ENCODE results near the gene CAT. TPM values are rescaled to one million over a fixed set of nuclear protein-coding genes. Genes with fewer than 3 reads are reported as not detected.

Gene CAT
- total RNA-seq, 1 donor from 2014 or later = 29.2 TPM

DNA sequence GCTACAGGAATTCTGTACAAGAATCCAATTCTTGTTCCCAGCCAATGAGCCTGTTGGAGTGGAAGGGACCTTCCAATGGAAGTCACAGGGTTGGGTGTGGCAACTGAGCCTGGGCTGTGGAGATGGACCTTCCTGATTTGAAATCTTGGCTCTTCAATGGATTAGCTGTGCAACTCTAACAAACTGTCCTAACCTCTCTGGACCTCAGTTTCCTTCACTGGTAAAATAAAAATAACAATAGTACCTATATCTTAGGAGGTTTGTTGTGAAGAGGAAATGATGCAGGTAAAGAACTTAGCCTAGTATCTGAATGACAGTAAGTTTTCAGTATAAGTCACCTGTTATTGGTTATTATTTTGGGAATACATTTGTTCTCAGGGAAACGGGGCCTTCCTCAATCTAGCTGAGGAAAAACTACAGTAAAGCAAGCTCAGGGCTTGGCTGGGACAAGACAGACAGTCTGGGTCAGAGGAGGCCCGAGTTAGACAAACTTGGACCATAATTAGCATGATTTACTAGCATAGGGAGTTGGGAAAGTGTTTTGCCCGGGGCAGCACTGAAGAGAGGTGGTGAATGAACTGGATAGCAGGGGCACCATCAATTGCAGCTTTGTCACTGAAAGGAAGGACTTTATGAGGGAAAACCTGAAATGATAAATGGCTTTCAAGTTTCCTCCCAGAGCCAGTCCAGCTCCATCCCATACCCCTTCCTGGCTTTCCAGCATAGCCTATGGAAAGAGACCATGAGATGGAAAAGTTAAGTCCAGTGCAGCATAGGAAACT lies 61.2 kb downstream of the CAT start:
- H3K4me1 Mint-ChIP-seq = peaks cover 16% of the 10 kb centered on the region
- H3K27me3 Mint-ChIP-seq (ENCODE audit: low read depth) = peaks cover 1% of the 10 kb centered on the region
- no peak overlapping the region for H3K27ac Mint-ChIP-seq
- no peak for DNase-seq (ENCODE audit: low spot score in 2 of 2, unreplicated experiment in 2 of 2)
- no peaks in the 10 kb centered on the region for H3K9me3 Mint-ChIP-seq
- TF ChIP-seq, protein P1, sequence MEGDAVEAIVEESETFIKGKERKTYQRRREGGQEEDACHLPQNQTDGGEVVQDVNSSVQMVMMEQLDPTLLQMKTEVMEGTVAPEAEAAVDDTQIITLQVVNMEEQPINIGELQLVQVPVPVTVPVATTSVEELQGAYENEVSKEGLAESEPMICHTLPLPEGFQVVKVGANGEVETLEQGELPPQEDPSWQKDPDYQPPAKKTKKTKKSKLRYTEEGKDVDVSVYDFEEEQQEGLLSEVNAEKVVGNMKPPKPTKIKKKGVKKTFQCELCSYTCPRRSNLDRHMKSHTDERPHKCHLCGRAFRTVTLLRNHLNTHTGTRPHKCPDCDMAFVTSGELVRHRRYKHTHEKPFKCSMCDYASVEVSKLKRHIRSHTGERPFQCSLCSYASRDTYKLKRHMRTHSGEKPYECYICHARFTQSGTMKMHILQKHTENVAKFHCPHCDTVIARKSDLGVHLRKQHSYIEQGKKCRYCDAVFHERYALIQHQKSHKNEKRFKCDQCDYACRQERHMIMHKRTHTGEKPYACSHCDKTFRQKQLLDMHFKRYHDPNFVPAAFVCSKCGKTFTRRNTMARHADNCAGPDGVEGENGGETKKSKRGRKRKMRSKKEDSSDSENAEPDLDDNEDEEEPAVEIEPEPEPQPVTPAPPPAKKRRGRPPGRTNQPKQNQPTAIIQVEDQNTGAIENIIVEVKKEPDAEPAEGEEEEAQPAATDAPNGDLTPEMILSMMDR (IDR thresholded peaks at IDR 0.05; ENCODE audit: unreplicated experiment) = no peak
- no peak overlapping the region for H3K4me3 Mint-ChIP-seq
- no peaks in the 10 kb centered on the region for H3K36me3 Mint-ChIP-seq

DNA sequence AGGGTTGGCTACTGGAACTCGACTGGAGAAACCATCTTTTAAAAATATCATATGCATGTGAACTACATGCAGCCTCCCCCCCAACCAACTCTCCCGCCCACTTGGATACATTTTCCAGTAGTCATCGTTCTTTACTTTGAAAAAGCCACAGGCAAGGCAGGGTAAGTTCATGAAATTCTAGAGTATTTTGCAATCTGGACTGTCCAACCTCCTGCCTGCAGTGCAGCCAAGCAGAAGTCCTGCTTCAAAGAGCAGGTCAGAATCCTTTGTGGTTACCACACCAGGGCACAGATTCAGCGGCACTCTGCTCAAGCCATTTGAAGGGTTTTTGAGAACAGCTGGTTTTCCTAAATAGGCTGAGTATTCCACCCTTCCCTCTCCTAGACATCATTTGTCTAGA lies 62.8 kb downstream of the CAT start:
- no peak for DNase-seq (ENCODE audit: low spot score in 2 of 2, unreplicated experiment in 2 of 2)
- Mint-ChIP-seq H3K27ac (no peak overlapping the region), H3K27me3 (ENCODE audit: low read depth) (no peaks in the 10 kb centered on the region)

GRCh38 chr11:34501949-34502348 lies 63.2 kb downstream of the CAT start:
- H3K27ac Mint-ChIP-seq = no peak overlapping the region
- no peak overlapping the region for H3K4me3 Mint-ChIP-seq
- DNase-seq (ENCODE audit: low spot score in 2 of 2, unreplicated experiment in 2 of 2) = no peak
- no peaks in the 10 kb centered on the region for H3K27me3 Mint-ChIP-seq (ENCODE audit: low read depth)
- no peaks in the 10 kb centered on the region for H3K36me3 Mint-ChIP-seq
- TF ChIP-seq, protein P1 (IDR thresholded peaks at IDR 0.05; ENCODE audit: unreplicated experiment) = no peak
- H3K9me3 Mint-ChIP-seq = no peaks in the 10 kb centered on the region
- peaks cover 16% of the 10 kb centered on the region for H3K4me1 Mint-ChIP-seq

More for the DNA sequence above, 62.8 kb downstream of the CAT start:
- H3K4me1 Mint-ChIP-seq = peaks cover 16% of the 10 kb centered on the region
- no peaks in the 10 kb centered on the region for H3K36me3 Mint-ChIP-seq
- TF ChIP-seq, protein P1 (IDR thresholded peaks at IDR 0.05; ENCODE audit: unreplicated experiment) = no peak
- H3K9me3 Mint-ChIP-seq = no peaks in the 10 kb centered on the region
- H3K4me3 Mint-ChIP-seq = no peak overlapping the region

GRCh38 chr11:34502949-34503348 lies 64.2 kb downstream of the CAT start:
- Mint-ChIP-seq H3K27ac (no peak overlapping the region), H3K36me3 (no peaks in the 10 kb centered on the region)
- TF ChIP-seq, protein P1 (IDR thresholded peaks at IDR 0.05; ENCODE audit: unreplicated experiment) = no peak

DNA sequence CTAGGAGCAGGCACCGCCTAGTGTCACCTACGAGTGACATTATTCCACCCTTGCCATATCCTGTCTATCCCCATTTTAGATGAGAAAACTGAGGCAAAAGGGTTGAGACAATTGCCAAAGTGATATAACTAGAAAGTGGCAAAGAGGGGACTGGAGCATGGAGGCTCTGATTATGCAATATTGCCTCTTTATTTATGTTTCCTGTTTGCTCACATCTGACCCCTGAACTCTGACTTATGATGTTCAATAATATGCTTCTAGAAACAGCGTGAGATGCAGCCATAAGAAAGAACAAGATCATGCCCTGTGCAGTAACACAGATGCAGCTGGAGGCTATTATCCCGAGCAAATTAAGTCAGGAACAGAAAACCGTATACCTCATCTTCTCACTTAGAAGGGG lies 67.1 kb downstream of the CAT start:
- H3K4me3 Mint-ChIP-seq = no peak overlapping the region
- H3K27me3 Mint-ChIP-seq (ENCODE audit: low read depth) = no peaks in the 10 kb centered on the region
- peaks cover 11% of the 10 kb centered on the region for H3K4me1 Mint-ChIP-seq
- TF ChIP-seq, protein P1 (IDR thresholded peaks at IDR 0.05; ENCODE audit: unreplicated experiment) = no peak
- no peak overlapping the region for H3K27ac Mint-ChIP-seq
- no peaks in the 10 kb centered on the region for H3K36me3 Mint-ChIP-seq
- DNase-seq (ENCODE audit: low spot score in 2 of 2, unreplicated experiment in 2 of 2) = no peak
- H3K9me3 Mint-ChIP-seq = no peaks in the 10 kb centered on the region

More at GRCh38 chr11:34502949-34503348, 64.2 kb downstream of the CAT start:
- no peak overlapping the region for H3K4me3 Mint-ChIP-seq
- peaks cover 16% of the 10 kb centered on the region for H3K4me1 Mint-ChIP-seq
- DNase-seq (ENCODE audit: low spot score in 2 of 2, unreplicated experiment in 2 of 2) = no peak
- no peaks in the 10 kb centered on the region for H3K27me3 Mint-ChIP-seq (ENCODE audit: low read depth)
- no peaks in the 10 kb centered on the region for H3K9me3 Mint-ChIP-seq
